ENCODE measurements around the gene CAPN7.
A peak's percentile ranks its signal among the peaks of the same experiment; 100 is the strongest.

The CAPN7 gene

DNA sequence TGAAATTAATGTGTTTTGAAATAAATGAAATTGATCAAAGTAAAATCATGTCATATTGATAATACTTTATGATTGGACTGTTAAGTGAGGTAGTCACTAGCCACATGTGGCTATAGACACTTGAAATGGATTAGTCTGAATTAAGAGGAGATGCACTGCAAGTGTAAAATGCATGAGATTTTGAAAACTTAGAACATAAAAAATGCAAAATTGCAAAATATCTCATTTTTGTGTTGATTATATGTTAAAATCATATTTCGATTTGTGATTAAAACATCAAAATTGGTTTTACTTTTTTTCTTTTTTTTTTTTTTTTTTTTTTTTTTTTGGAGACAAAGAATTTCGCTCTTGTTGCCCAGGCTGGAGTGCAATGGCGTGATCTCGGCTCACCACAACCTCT lies 23.2 kb downstream of the CAPN7 start:
- CTCF ChIA-PET: no interaction called here
- no peak overlapping the region for H3K27ac ChIP-seq
- TF ChIP-seq, protein P1, sequence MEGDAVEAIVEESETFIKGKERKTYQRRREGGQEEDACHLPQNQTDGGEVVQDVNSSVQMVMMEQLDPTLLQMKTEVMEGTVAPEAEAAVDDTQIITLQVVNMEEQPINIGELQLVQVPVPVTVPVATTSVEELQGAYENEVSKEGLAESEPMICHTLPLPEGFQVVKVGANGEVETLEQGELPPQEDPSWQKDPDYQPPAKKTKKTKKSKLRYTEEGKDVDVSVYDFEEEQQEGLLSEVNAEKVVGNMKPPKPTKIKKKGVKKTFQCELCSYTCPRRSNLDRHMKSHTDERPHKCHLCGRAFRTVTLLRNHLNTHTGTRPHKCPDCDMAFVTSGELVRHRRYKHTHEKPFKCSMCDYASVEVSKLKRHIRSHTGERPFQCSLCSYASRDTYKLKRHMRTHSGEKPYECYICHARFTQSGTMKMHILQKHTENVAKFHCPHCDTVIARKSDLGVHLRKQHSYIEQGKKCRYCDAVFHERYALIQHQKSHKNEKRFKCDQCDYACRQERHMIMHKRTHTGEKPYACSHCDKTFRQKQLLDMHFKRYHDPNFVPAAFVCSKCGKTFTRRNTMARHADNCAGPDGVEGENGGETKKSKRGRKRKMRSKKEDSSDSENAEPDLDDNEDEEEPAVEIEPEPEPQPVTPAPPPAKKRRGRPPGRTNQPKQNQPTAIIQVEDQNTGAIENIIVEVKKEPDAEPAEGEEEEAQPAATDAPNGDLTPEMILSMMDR (conservative IDR thresholded peaks at IDR 0.05; ENCODE audit: low read depth): no peak
- POLR2A ChIA-PET (ENCODE audit: low non-redundant PET): interaction anchor here (0.5 kb wide), 1 partner anchor 125 kb away, joined by 5 read pairs; no protein-coding TSS in a partner anchor
- DNase-seq (ENCODE audit: low spot score): no peak

DNA sequence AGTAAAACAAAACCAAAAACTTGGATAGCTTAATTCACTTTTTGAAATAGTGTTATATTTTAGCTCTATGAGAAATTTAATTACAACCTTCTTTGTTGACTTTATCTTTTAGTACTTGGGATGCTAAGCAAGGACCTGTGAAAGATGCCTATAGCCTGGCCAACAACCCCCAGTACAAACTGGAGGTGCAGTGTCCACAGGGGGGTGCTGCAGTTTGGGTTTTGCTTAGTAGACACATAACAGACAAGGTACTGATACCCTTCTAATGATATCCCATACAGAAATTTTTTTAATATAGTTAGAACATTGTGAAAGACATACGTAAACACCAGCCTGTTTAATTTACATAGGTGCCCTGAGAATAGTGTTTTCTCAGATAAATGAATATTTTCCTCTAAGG lies 35.3 kb downstream of the CAPN7 start:
- ChIA-PET POLR2A (ENCODE audit: low non-redundant PET) (no interaction called here), CTCF (no interaction called here)
- DNase-seq (ENCODE audit: low spot score): peak; percentile 8
- TF ChIP-seq, protein P1 (conservative IDR thresholded peaks at IDR 0.05; ENCODE audit: low read depth): no peak
- H3K27ac ChIP-seq: no peak overlapping the region

DNA sequence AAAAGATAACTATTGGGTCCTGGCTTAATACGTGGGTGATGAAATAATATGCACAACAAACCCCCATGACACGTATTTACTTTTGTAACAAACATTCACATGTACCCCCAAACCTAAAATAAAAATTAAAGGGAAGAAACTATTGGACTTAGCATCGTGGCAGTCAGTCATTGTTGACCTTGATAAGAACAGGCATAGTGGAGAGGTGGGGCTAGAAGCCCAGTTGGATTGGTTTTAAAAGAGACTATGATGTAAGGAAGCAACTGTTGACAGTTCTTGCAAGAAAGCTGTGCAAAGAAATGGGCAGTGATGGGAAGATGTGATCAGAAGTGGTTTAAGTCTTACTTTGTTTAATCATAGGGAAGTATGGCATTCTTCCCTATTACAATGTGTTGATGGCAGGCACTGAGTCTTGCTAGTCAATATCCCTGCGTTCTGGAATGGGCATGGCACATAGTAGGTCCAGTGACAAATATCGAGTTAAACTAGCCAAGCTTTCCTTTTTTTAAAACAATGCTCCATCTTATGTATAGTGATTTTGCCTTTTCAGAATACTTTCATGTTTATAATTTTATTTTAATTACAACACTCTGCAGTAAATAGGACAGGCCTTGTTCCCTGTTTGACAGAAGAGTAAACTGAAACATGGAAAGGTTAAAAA lies 37.9 kb downstream of the CAPN7 start:
- no peak for DNase-seq (ENCODE audit: low spot score)
- POLR2A ChIA-PET (ENCODE audit: low non-redundant PET): no interaction called here
- TF ChIP-seq, protein P1 (conservative IDR thresholded peaks at IDR 0.05; ENCODE audit: low read depth): no peak
- CTCF ChIA-PET: no interaction called here
- H3K27ac ChIP-seq: no peak overlapping the region

DNA sequence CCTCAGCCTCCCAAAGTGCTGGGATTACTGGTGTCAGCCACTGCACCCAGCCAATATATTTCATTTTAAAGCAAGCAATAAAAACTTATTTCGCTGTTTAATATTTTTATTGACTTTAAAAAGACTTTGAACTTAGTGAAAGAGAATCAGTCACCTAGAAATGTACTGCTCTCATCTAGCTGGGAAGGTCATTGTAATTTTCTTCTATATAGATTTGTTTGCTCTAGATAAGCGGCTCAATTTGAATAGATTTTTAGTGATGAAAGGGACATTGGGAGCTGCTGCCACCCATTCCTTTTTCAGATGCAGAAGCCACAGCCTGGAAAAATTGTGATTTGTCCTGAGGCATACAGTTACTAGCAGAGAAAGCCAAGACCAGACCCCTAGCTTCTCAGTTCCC lies 40.1 kb downstream of the CAPN7 start:
- TF ChIP-seq, protein P1 (conservative IDR thresholded peaks at IDR 0.05; ENCODE audit: low read depth): no peak
- DNase-seq (ENCODE audit: low spot score): no peak
- no peak overlapping the region for H3K27ac ChIP-seq
- POLR2A ChIA-PET (ENCODE audit: low non-redundant PET): no interaction called here
- CTCF ChIA-PET: interaction anchor here (0.6 kb wide), 2 partner anchors 37 to 59 kb away, joined by 3 read pairs; no protein-coding TSS in a partner anchor

DNA sequence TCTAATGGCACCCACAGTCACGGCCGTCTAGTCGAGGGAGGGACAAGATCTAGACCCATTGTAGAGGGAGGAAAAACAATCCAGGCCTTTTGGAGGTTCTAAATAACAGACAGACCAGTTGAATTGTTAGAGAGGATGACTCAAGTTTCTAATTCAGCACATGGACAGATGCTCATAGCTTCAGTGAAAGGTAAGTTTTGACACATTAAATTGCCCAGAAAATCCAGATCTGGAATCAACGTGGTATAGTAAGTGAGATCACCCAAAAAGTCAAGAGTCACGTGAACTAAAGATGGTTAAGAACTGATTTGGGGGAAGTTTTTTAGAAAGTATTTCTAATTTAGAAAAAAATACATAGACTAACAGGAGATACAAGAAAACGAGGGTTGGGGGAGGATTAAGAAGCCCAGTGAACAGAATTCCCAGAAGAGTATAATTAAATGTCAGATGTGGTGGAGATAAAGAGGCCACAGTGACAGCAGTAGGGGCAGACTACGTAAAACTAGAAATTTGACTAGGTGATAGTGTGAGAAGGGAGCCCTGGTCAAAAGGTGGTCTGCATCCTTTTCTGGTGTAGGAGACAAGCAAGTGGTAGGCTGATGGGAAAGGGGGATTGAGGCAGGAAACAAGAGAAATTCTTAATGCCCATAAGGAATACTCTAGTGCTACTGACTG lies 47.1 kb downstream of the CAPN7 start:
- ChIA-PET CTCF (no interaction called here), POLR2A (ENCODE audit: low non-redundant PET) (no interaction called here)
- TF ChIP-seq, protein P1 (conservative IDR thresholded peaks at IDR 0.05; ENCODE audit: low read depth): no peak
- no peak for DNase-seq (ENCODE audit: low spot score)
- no peak overlapping the region for H3K27ac ChIP-seq

DNA sequence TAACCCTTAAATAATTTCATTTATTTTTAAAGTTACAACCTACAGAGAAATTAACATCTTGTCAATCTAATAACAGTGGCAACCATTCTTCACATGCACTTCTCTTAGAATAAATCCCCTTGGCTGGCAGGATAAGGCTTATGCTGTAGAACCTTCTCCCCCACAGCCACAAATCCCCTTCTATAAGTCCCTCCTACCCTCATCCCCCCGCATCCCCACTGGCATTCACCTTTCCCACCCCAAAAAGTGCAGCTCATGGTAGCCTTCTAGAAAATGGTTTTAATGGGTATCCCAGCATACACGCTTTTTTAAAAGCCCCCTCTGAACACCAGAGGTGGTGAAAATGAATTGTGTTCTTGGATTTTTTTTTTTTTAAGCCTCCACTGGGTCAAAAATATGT lies 49.2 kb downstream of the CAPN7 start:
- TF ChIP-seq, protein P1 (conservative IDR thresholded peaks at IDR 0.05; ENCODE audit: low read depth): no peak
- CTCF ChIA-PET: no interaction called here
- no peak for DNase-seq (ENCODE audit: low spot score)
- POLR2A ChIA-PET (ENCODE audit: low non-redundant PET): no interaction called here
- H3K27ac ChIP-seq: no peak overlapping the region

Measured in RWPE1 (cell line).